HepG2 (cell line): ENCODE results near the gene PTCD3. TPM values are rescaled to one million over a fixed set of nuclear protein-coding genes. Genes with fewer than 3 reads are reported as not detected.

ENCODE experiments used
- CENPX ChIP-seq: sonication (generic); formaldehyde crosslinking; IDR thresholded peaks from 2 replicates; pipeline ENCODE4 v1.9.0; 2021; ENCODE audit warnings: mild to moderate bottlenecking, missing genetic modification reagents, moderate library complexity
- FOXA3 ChIP-seq: IDR thresholded peaks from 2 replicates; pipeline ENCODE4 v1.6.1; 2016; ENCODE audit warnings: missing genetic modification reagents, missing compliant biosample characterization
- GATAD2A ChIP-seq: IDR thresholded peaks from 2 replicates; pipeline ENCODE4 v1.6.1; 2016
- ISX ChIP-seq: sonication (generic); formaldehyde crosslinking; conservative IDR thresholded peaks from 2 replicates; pipeline ENCODE4 v1.5.0; 2020; ENCODE audit warnings: missing genetic modification reagents
- MATR3 ChIP-seq: sonication (generic); formaldehyde crosslinking; IDR thresholded peaks from 2 replicates; pipeline ENCODE4 v1.4.0; 2020; ENCODE audit warnings: missing genetic modification reagents
- NCOA2 ChIP-seq: sonication (generic); formaldehyde crosslinking; IDR thresholded peaks from 2 replicates; pipeline ENCODE4 v1.8.0; 2022; ENCODE audit warnings: inconsistent platforms
- RBM22 ChIP-seq: fragments of 200-400 bp; formaldehyde crosslinking; optimal IDR thresholded peaks from 2 replicates; pipeline ENCODE3; 2017; ENCODE audit warnings: mild to moderate bottlenecking, low read length, moderate library complexity
- REL ChIP-seq: sonication (generic); formaldehyde crosslinking; conservative IDR thresholded peaks from 2 replicates; pipeline ENCODE4 v1.8.0; 2022; ENCODE audit warnings: mild to moderate bottlenecking, missing genetic modification reagents, moderate library complexity
- RFXANK ChIP-seq: IDR thresholded peaks from 2 replicates; pipeline ENCODE4 v1.6.1; 2016
- SCMH1 ChIP-seq: sonication (generic); formaldehyde crosslinking; IDR thresholded peaks from 2 replicates; pipeline ENCODE4 v1.9.0; 2021; ENCODE audit warnings: missing genetic modification reagents, mild to moderate bottlenecking, borderline replicate concordance
- SNAPC2 ChIP-seq: sonication (generic); formaldehyde crosslinking; IDR thresholded peaks from 2 replicates; pipeline ENCODE4 v1.8.1; 2022; ENCODE audit warnings: mild to moderate bottlenecking, missing genetic modification reagents
- ZBTB49 ChIP-seq: sonication (generic); formaldehyde crosslinking; IDR thresholded peaks from 2 replicates; pipeline ENCODE4 v1.4.0; 2020; ENCODE audit warnings: missing genetic modification reagents, borderline replicate concordance
- ZC3H13 ChIP-seq: sonication (generic); formaldehyde crosslinking; IDR thresholded peaks from 2 replicates; pipeline ENCODE4 v1.8.1; 2023; ENCODE audit warnings: mild to moderate bottlenecking, missing genetic modification reagents, moderate library complexity
- ZNF121 ChIP-seq: sonication (generic); formaldehyde crosslinking; IDR thresholded peaks from 2 replicates; pipeline ENCODE4 v1.5.0; 2020; ENCODE audit warnings: mild to moderate bottlenecking, missing genetic modification reagents
- ZNF207 ChIP-seq: fragments of 450-650 bp; IDR thresholded peaks from 2 replicates; pipeline ENCODE4 v1.6.1; 2016; ENCODE audit warnings: antibody characterized with exemption, borderline replicate concordance
- ZNF260 ChIP-seq: sonication (generic); formaldehyde crosslinking; IDR thresholded peaks from 2 replicates; pipeline ENCODE4 v1.4.0; 2020; ENCODE audit warnings: missing genetic modification reagents, low read depth, mild to moderate bottlenecking, borderline replicate concordance
- ZNF496 ChIP-seq: sonication (generic); formaldehyde crosslinking; IDR thresholded peaks from 2 replicates; pipeline ENCODE4 v1.8.1; 2023; ENCODE audit warnings: mild to moderate bottlenecking, moderate library complexity, missing genetic modification reagents; ENCODE audit not compliant: insufficient replicate concordance
- ZNF530 ChIP-seq: sonication (generic); formaldehyde crosslinking; IDR thresholded peaks from 2 replicates; pipeline ENCODE4 v1.5.0; 2020; ENCODE audit warnings: low read depth, mild to moderate bottlenecking, missing genetic modification reagents
- ZNF562 ChIP-seq: sonication (generic); formaldehyde crosslinking; IDR thresholded peaks from 2 replicates; pipeline ENCODE4 v1.8.0; 2022; ENCODE audit warnings: missing genetic modification reagents, borderline replicate concordance
- ZNF674 ChIP-seq: sonication (generic); formaldehyde crosslinking; IDR thresholded peaks from 2 replicates; pipeline ENCODE4 v1.5.0; 2020; ENCODE audit warnings: low read depth, mild to moderate bottlenecking, missing genetic modification reagents
- ZNF704 ChIP-seq: sonication (generic); formaldehyde crosslinking; IDR thresholded peaks from 2 replicates; pipeline ENCODE4 v1.8.1; 2023; ENCODE audit warnings: mild to moderate bottlenecking, inconsistent platforms, moderate library complexity, missing genetic modification reagents, borderline replicate concordance
- ZNF782 ChIP-seq: sonication (generic); formaldehyde crosslinking; IDR thresholded peaks from 2 replicates; pipeline ENCODE4 v1.4.0; 2020; ENCODE audit warnings: missing genetic modification reagents, mild to moderate bottlenecking, borderline replicate concordance
- ZNF891 ChIP-seq: sonication (generic); formaldehyde crosslinking; IDR thresholded peaks from 2 replicates; pipeline ENCODE4 v1.5.0; 2020; ENCODE audit warnings: mild to moderate bottlenecking, missing genetic modification reagents
- polyA plus RNA-seq, 8 experiments: library from polyadenylated mRNA; depleted of rRNA in 3 of 8; stranded (reverse) in 7 of 8; unstranded in 1 of 8; fragments of >200 nt; fragmentation: Illumina TruSeq in 4 of 8; extraction: Trizol in 4 of 8; gene quantifications; 2 replicates each; pipeline versions ENCODE4 v1.2.1 to v1.2.3, GENCODE V29; 2011 to 2016; ENCODE audit warnings: low read depth in 4 of 8, missing spikeins in 1 of 8, mixed read lengths in 1 of 8; ENCODE audit not compliant: insufficient read depth in 1 of 8
- total RNA-seq, 5 experiments: library from RNA; depleted of rRNA; stranded (reverse); fragments of >200 nt; fragmentation: Illumina TruSeq; extraction: Trizol; gene quantifications; 2 replicates each; pipeline ENCODE4 v1.2.3, GENCODE V29; 2016; ENCODE audit warnings: low read depth in 1 of 5
- TF ChIP-seq, protein P1 (sequence below): sonication (generic); formaldehyde crosslinking; IDR thresholded peaks from 2 replicates; pipeline ENCODE4 v1.8.1; 2022; ENCODE audit warnings: mild to moderate bottlenecking, missing genetic modification reagents

Gene PTCD3
- total and polyA plus RNA-seq, 2 of the 13 experiments (the other 11 are each of a cell fraction or from before 2014, with no cell fraction given), result 124 to 309 TPM

GRCh38 chr2:86105969-86106945 lies at the start of gene PTCD3 (continued):
- no peak for TF ChIP-seq ZBTB49 (CRISPR knock-in tag)
- TF ChIP-seq SNAPC2, result peak; percentile 69; the same call in 1 of the 2 replicates
- TF ChIP-seq, protein P1, sequence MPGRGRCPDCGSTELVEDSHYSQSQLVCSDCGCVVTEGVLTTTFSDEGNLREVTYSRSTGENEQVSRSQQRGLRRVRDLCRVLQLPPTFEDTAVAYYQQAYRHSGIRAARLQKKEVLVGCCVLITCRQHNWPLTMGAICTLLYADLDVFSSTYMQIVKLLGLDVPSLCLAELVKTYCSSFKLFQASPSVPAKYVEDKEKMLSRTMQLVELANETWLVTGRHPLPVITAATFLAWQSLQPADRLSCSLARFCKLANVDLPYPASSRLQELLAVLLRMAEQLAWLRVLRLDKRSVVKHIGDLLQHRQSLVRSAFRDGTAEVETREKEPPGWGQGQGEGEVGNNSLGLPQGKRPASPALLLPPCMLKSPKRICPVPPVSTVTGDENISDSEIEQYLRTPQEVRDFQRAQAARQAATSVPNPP, result no peak
- TF ChIP-seq ZNF674 (CRISPR knock-in tag), result peak; percentile 89
- no peak for TF ChIP-seq ZNF530 (CRISPR knock-in tag)
- no peak for TF ChIP-seq RBM22
- TF ChIP-seq ZNF121, result no peak
- no peak for TF ChIP-seq ZNF496
- 0 out of 2 replicates have a peak, but pooled peaks have one; percentile 75 for TF ChIP-seq ZC3H13 (CRISPR knock-in tag)
- peak; percentile 36; the same call in 1 of the 2 replicates for TF ChIP-seq ZNF704 (CRISPR knock-in tag)
- no peak for TF ChIP-seq ZNF260 (CRISPR knock-in tag)
- no peak for TF ChIP-seq SCMH1 (CRISPR knock-in tag)
- TF ChIP-seq GATAD2A (CRISPR knock-in tag), result no peak
- TF ChIP-seq ZNF207, result no peak
- TF ChIP-seq ZNF891, result 0 out of 2 replicates have a peak, but pooled peaks have one; percentile 61
- TF ChIP-seq RFXANK (CRISPR knock-in tag), result no peak
- TF ChIP-seq CENPX, result no peak
- peak; percentile 89; the same call in 1 of the 2 replicates for TF ChIP-seq ZNF782
- peak; percentile 1; the same call in 1 of the 2 replicates for TF ChIP-seq NCOA2
- no peak for TF ChIP-seq ZNF562 (CRISPR knock-in tag)
- TF ChIP-seq REL (CRISPR knock-in tag), result no peak
- no peak; the same call in 1 of the 2 replicates for TF ChIP-seq ISX (CRISPR knock-in tag)
- TF ChIP-seq FOXA3 (CRISPR knock-in tag), result peak; percentile 21; the same call in 1 of the 2 replicates
- no peak for TF ChIP-seq MATR3 (CRISPR knock-in tag)
